Gastroesophageal sphincter (tissue), 3 donors: ENCODE data around the gene TEX2.

Experiments
- EP300 ChIP-seq: sonication (generic); formaldehyde crosslinking; IDR thresholded peaks from one replicate; pipeline ENCODE4 v1.6.1; 2017; ENCODE audit warnings: antibody characterized with exemption, mild to moderate bottlenecking
- POLR2A ChIP-seq, 2 donors: fragments of 450-650 bp; IDR thresholded peaks; one replicate each; pipeline ENCODE4 v1.6.1; 2017; ENCODE audit warnings: antibody characterized with exemption in 2 of 2, mild to moderate bottlenecking in 2 of 2, moderate library complexity in 1 of 2
- POLR2AphosphoS5 ChIP-seq: sonication (generic); formaldehyde crosslinking; IDR thresholded peaks from one replicate; pipeline ENCODE4 v1.6.1; 2017; ENCODE audit warnings: antibody characterized with exemption
- TF ChIP-seq, protein P1 (sequence below), 4 experiments: fragments of 200-600 bp in 2 of 4; fragments of 450-650 bp in 2 of 4; sonication (generic) in 1 of 4; IDR thresholded peaks; one replicate each; pipeline ENCODE4 v1.5.1; 2017 to 2019; ENCODE audit warnings: antibody characterized with exemption in 4 of 4, mild to moderate bottlenecking in 2 of 4, moderate library complexity in 2 of 4

DNA sequence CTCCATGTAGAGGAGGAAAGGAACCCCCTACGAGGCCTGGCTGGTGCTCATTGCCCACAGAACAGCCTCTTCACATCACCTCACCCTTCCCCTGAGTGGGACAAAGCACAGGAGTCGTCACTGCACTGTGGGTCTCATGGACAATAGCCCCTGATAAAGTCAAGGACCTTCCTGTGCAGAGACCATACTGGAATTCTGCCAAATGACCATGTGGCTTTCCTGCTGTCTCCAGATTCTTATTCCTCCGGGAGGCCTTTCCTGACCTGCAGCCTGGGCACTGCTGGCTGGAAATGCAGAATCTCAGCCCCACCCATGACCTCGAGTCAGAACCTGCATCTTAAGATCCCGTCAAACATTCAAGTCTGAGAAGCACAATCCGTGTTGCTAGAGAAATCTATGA, 72.6 kb downstream of the TEX2 start:
- TF ChIP-seq, protein P1, sequence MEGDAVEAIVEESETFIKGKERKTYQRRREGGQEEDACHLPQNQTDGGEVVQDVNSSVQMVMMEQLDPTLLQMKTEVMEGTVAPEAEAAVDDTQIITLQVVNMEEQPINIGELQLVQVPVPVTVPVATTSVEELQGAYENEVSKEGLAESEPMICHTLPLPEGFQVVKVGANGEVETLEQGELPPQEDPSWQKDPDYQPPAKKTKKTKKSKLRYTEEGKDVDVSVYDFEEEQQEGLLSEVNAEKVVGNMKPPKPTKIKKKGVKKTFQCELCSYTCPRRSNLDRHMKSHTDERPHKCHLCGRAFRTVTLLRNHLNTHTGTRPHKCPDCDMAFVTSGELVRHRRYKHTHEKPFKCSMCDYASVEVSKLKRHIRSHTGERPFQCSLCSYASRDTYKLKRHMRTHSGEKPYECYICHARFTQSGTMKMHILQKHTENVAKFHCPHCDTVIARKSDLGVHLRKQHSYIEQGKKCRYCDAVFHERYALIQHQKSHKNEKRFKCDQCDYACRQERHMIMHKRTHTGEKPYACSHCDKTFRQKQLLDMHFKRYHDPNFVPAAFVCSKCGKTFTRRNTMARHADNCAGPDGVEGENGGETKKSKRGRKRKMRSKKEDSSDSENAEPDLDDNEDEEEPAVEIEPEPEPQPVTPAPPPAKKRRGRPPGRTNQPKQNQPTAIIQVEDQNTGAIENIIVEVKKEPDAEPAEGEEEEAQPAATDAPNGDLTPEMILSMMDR (IDR thresholded peaks at IDR 0.05) = no peak
- TF ChIP-seq EP300 (no peak), POLR2A (IDR thresholded peaks at IDR 0.05) (no peak), POLR2AphosphoS5 (no peak)
